HG03139 (cell line): ENCODE results near the gene ACER2.
"Not testable (repeated sequence)": the region's sequence is repeated elsewhere in the genome, so short reads cannot be mapped to it uniquely, and the experiment has no call there.

Source experiments
- ATAC-seq: cut with Tn5 transposase; IDR thresholded peaks from one replicate; pipeline ENCODE4 v1.9.1; 2021; ENCODE audit not compliant: unreplicated experiment

ACER2 gene

GRCh38 chr9:19408316-19408692, 505 bp upstream of the ACER2 start:
- peak; percentile 6 for ATAC-seq

- no peak for ATAC-seq
Measured at GRCh38 chr9:19409401-19410194, 789 bp downstream of the ACER2 start.

GRCh38 chr9:19410195-19410503, 1.3 kb downstream of the ACER2 start:
- no peak for ATAC-seq

- ATAC-seq: no peak
Measured at GRCh38 chr9:19410594-19410993, 1.8 kb downstream of the ACER2 start.

GRCh38 chr9:19411316-19411715, 2.5 kb downstream of the ACER2 start:
- ATAC-seq: no peak

GRCh38 chr9:19413456-19413855, 4.6 kb downstream of the ACER2 start:
- not testable (repeated sequence) for ATAC-seq

- ATAC-seq: no peak
Measured at GRCh38 chr9:19416143-19416542, 7.3 kb downstream of the ACER2 start.

- no peak for ATAC-seq
Measured at GRCh38 chr9:19420877-19421276, 12.1 kb downstream of the ACER2 start.

GRCh38 chr9:19423163-19423562, 14.4 kb downstream of the ACER2 start:
- ATAC-seq: no peak

- no peak for ATAC-seq
Measured at GRCh38 chr9:19424176-19424779, 15.5 kb downstream of the ACER2 start.

- no peak for ATAC-seq
Measured at GRCh38 chr9:19429595-19429994, 20.8 kb downstream of the ACER2 start.

- no peak for ATAC-seq
Measured at GRCh38 chr9:19430201-19430760, 21.5 kb downstream of the ACER2 start.

GRCh38 chr9:19431361-19432171, 22.8 kb downstream of the ACER2 start:
- ATAC-seq: no peak

- no peak for ATAC-seq
Measured at GRCh38 chr9:19432473-19432872, 23.7 kb downstream of the ACER2 start.

GRCh38 chr9:19433729-19434128, 24.9 kb downstream of the ACER2 start:
- not testable (repeated sequence) for ATAC-seq

- ATAC-seq: no peak
Measured at GRCh38 chr9:19440376-19440775, 31.6 kb downstream of the ACER2 start.

GRCh38 chr9:19440823-19441580, 32.2 kb downstream of the ACER2 start:
- peak; percentile 18 for ATAC-seq

GRCh38 chr9:19441730-19442129, 32.9 kb downstream of the ACER2 start:
- peak; percentile 78 for ATAC-seq

- no peak for ATAC-seq
Measured at GRCh38 chr9:19442240-19442639, 33.4 kb downstream of the ACER2 start.

- no peak for ATAC-seq
Measured at GRCh38 chr9:19445452-19445851, 36.6 kb downstream of the ACER2 start.

- ATAC-seq: no peak
Measured at GRCh38 chr9:19446361-19446861, 37.6 kb downstream of the ACER2 start.
